Measurements from ENCODE around the gene UTP20.

The UTP20 gene

DNA sequence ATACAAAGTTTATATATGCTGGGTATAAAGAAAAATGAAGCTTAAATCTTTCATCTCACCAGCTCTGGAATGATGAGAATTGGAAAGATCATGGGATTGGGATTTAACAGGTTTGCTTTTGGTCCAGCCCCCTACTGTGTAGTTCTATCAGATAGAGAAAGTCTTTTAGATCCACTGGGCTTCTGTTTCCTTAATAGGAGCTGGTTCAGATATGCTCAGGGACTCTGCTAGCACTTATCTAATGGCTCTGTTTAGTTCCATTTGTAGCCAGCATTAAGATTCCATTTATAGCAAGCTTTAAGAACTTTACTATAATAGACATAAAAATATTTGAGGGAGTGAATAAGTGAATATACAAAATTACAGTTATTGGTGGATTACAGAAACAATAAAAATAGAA is 42.6 kb downstream of the UTP20 start:
- TF ChIP-seq, protein P1, sequence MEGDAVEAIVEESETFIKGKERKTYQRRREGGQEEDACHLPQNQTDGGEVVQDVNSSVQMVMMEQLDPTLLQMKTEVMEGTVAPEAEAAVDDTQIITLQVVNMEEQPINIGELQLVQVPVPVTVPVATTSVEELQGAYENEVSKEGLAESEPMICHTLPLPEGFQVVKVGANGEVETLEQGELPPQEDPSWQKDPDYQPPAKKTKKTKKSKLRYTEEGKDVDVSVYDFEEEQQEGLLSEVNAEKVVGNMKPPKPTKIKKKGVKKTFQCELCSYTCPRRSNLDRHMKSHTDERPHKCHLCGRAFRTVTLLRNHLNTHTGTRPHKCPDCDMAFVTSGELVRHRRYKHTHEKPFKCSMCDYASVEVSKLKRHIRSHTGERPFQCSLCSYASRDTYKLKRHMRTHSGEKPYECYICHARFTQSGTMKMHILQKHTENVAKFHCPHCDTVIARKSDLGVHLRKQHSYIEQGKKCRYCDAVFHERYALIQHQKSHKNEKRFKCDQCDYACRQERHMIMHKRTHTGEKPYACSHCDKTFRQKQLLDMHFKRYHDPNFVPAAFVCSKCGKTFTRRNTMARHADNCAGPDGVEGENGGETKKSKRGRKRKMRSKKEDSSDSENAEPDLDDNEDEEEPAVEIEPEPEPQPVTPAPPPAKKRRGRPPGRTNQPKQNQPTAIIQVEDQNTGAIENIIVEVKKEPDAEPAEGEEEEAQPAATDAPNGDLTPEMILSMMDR (conservative IDR thresholded peaks at IDR 0.05) = no peak
- H3K27ac ChIP-seq = no peak overlapping the region

DNA sequence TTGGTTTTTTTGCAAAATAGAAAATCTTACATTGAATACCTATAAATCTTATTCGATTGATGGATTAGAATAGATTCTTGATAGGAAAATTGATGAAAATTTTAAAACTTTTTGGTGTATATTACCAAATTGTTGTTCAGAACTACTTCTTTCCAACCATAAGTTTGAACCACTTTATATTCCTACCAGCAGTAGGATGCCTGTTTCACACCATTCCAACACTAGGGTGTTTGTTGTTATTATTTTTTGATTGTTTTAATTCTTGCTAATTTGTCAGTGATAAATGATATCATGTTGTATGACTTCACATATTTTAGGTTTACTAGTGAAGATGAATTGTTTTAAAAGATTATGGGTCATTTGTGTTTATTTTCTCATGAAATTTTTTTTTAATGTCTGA is 43.4 kb downstream of the UTP20 start:
- TF ChIP-seq, protein P1 (conservative IDR thresholded peaks at IDR 0.05) = no peak
- H3K27ac ChIP-seq = no peak overlapping the region

DNA sequence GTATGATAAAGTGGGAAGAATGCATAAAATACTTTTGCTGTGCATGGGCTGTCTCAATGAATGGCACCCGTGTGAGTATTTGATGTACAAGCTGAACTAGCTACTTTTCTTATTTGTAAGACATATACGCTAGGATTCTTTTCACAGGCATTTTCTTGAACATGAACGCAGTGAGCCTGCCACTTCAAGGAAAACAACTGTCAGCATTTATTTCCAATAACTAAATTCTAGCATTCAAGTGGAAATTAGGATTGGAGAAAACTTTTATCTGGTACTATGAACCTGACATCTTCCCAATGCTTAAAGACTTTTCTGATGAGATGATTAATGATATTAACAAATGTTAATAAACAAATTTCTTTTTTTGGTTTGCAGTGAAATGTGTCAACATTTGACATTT is 45.7 kb downstream of the UTP20 start:
- no peak overlapping the region for H3K27ac ChIP-seq
- TF ChIP-seq, protein P1 (conservative IDR thresholded peaks at IDR 0.05) = no peak

DNA sequence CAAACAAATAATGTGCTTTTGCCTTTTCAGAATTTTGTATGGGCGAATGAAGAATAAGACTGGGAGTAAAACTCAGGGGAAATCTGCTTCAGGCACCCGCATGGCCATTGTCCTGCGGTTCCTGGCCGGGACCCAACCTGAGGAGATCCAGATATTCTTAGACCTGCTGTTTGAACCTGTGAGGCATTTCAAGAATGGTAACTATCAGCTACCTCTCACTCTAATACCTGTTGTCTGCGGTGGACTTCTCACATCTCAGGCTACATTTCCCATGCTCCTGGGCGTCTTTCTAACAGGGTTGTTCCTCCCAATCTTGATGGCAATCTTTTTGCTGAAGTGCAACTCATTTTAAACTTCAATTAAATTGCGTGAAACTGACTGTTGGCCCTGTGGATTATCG is 47.1 kb downstream of the UTP20 start:
- TF ChIP-seq, protein P1 (conservative IDR thresholded peaks at IDR 0.05) = no peak

DNA sequence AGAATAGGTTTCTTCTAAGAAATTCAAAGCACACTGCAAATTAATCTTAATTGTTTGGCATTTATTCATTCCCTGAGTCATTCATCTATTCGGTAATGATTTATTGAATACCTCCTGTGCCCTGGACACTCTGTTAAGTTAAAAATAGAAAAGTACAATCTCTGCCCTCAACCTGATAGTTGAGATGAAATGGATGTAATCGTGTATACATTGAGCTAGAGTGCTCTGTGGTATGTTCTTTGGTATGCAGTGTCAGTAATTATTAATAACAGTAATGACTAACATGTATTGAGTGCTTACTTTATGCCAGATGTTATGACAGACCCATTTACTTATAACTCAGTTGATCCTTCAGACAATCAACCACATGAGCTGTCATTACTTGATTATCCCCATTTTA is 47.6 kb downstream of the UTP20 start:
- TF ChIP-seq, protein P1 (conservative IDR thresholded peaks at IDR 0.05) = no peak
- no peak overlapping the region for H3K27ac ChIP-seq

More for the DNA sequence above, 47.1 kb downstream of the UTP20 start:
- no peak overlapping the region for H3K27ac ChIP-seq

DNA sequence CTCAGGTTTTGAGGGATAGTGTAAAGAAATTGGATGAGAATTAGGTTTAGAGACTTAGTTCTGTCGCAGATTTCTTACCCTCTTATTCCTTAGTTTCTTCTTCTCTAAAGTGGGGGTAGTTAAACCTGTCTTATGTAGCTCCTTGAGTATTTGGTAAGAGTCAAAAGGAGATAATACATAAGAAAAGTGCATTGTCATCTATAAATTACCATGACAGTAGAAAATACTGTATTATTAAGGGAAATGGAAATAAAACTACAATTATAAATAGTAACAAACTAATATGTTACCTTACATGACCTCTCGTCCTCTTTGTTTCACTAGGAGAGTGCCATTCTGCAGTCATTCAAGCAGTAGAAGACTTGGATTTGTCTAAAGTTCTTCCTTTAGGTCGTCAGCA is 49.0 kb downstream of the UTP20 start:
- TF ChIP-seq, protein P1 (conservative IDR thresholded peaks at IDR 0.05) = no peak
- no peak overlapping the region for H3K27ac ChIP-seq

DNA sequence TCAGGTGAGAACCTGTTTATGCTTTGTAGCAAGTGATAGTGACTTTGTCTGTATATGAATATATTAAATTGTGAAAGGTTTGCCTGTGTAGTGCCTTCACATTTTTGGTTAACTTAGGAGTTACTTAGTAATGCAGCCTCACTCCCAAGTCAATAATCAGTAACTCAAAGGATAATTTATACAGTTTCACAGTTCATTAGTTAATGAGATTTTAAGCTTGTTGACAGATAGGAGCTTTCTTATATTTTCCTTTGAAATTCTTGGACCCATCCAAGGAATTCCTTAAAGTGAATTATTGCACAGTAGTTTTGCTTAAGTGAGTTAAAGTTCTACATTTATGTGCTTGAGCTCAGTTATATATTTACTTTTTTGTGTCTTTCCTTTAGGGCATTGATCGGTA is 50.7 kb downstream of the UTP20 start:
- H3K27ac ChIP-seq = no peak overlapping the region
- TF ChIP-seq, protein P1 (conservative IDR thresholded peaks at IDR 0.05) = no peak

DNA sequence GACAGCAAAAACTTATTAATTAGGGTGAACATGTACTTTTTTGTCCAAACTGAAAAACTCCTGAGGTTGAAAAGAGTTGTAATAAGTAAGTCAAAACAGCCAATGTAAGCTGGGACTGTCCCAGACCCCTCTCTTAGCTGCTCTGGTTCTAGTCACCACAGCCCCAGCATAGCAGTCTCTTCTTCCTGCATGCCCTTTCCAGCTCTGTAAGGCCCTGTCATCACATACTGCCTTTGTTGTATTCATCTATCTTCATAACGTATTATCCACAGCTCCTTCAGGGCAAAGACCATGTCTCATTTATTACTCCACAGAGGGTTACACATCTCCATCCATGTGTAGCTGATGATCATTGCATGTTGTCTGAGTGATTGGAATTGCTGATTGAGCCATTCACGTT is 56.5 kb downstream of the UTP20 start:
- TF ChIP-seq, protein P1 (conservative IDR thresholded peaks at IDR 0.05) = no peak

More for the DNA sequence above, 56.5 kb downstream of the UTP20 start:
- H3K27ac ChIP-seq = no peak overlapping the region
